ENCODE measurements around the gene ICE1. TPM values are rescaled to one million over a fixed set of nuclear protein-coding genes. Genes with fewer than 3 reads are reported as not detected.

Gene ICE1
- polyA plus RNA-seq, 1 experiment: 23.4 TPM

DNA sequence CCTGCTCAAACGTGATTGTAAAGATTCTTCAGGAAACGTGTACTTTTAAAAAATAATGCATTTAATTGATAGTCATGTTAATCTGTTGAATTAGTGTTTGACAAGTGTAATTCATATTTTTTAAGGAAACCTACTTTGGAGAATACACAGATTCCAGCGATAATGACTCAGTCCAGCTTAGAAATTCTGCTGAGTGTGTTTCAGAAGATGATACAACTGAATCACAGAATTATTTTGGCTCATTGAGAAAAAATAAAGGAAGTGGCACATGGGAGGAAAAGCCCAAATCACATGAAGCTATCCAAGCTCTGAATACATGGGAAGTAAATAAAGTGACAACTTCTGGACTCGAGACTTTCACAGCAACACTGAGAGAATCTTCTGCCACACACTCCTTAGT, 37.8 kb downstream of the ICE1 start:
- no peaks in the 10 kb centered on the region for H3K9me3 ChIP-seq (ENCODE audit: control insufficient read depth, insufficient read depth, low read length)
- no peak overlapping the region for H3K27ac ChIP-seq (ENCODE audit: low read depth, low read length)
- no peak overlapping the region for H3K4me3 ChIP-seq (ENCODE audit: low read depth, low read length)
- CTCF ChIA-PET: no interaction called here
- TF ChIP-seq, protein P1, sequence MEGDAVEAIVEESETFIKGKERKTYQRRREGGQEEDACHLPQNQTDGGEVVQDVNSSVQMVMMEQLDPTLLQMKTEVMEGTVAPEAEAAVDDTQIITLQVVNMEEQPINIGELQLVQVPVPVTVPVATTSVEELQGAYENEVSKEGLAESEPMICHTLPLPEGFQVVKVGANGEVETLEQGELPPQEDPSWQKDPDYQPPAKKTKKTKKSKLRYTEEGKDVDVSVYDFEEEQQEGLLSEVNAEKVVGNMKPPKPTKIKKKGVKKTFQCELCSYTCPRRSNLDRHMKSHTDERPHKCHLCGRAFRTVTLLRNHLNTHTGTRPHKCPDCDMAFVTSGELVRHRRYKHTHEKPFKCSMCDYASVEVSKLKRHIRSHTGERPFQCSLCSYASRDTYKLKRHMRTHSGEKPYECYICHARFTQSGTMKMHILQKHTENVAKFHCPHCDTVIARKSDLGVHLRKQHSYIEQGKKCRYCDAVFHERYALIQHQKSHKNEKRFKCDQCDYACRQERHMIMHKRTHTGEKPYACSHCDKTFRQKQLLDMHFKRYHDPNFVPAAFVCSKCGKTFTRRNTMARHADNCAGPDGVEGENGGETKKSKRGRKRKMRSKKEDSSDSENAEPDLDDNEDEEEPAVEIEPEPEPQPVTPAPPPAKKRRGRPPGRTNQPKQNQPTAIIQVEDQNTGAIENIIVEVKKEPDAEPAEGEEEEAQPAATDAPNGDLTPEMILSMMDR (IDR thresholded peaks at IDR 0.05; ENCODE audit: low read depth, low read length): no peak
- no peak for DNase-seq (ENCODE audit: low read depth, low spot score)
- H3K27me3 ChIP-seq (ENCODE audit: control insufficient read depth, insufficient read depth, low read length): no peaks in the 10 kb centered on the region
- POLR2A ChIA-PET: no interaction called here

DNA sequence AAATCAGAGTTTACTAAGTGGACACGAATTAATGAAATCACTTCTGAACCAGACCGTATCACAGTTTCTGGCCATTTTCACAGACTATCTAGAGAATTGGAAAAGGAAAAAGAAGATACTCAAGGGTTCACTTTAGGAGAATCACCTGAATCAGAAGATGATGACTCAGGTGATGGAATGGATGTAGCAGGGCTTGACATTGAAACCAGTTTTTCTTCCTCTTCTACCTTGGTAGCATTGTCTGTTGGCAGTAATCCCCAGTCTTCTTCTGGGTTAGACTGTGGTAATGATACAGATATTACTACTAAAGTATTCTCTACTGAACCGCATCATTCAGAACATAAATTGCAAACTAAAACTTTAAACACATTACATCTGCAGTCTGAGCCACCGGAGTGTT, 38.5 kb downstream of the ICE1 start:
- POLR2A ChIA-PET: no interaction called here
- no peak overlapping the region for H3K27ac ChIP-seq (ENCODE audit: low read depth, low read length)
- no peaks in the 10 kb centered on the region for H3K9me3 ChIP-seq (ENCODE audit: control insufficient read depth, insufficient read depth, low read length)
- H3K4me3 ChIP-seq (ENCODE audit: low read depth, low read length): no peak overlapping the region
- CTCF ChIA-PET: no interaction called here
- H3K27me3 ChIP-seq (ENCODE audit: control insufficient read depth, insufficient read depth, low read length): no peaks in the 10 kb centered on the region
- TF ChIP-seq, protein P1 (IDR thresholded peaks at IDR 0.05; ENCODE audit: low read depth, low read length): no peak
- no peak for DNase-seq (ENCODE audit: low read depth, low spot score)

DNA sequence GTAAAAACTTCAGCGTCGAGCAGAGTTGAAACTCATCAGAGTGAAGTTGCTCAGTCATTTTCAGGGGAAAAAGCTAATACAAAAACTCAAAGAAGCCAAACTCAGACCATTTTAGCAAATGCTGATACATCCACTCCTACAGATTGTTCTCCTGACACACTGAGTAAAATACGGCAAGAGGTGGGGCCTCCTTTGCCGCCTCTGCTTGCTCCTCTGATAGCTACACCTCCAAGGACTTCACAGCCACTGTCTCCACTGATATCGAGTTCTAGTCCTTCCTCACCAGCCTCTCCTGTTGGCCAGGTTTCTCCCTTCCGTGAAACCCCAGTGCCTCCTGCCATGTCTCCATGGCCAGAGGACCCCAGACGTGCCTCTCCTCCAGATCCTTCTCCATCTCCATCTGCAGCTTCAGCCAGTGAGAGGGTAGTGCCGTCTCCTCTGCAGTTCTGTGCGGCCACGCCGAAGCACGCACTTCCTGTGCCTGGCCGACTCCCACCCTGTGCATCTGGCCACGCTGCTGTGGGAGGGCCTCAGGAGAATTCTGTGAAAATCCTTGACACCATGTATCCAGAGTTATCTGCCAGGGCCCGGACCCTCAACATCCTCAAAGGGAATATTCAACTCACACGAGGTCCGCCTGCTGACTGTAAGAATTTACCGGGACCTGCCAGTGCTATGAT, 41.7 kb downstream of the ICE1 start:
- H3K27ac ChIP-seq (ENCODE audit: low read depth, low read length): no peak overlapping the region
- TF ChIP-seq, protein P1 (IDR thresholded peaks at IDR 0.05; ENCODE audit: low read depth, low read length): no peak
- no peak overlapping the region for H3K4me3 ChIP-seq (ENCODE audit: low read depth, low read length)
- POLR2A ChIA-PET: no interaction called here
- CTCF ChIA-PET: no interaction called here
- H3K9me3 ChIP-seq (ENCODE audit: control insufficient read depth, insufficient read depth, low read length): no peaks in the 10 kb centered on the region
- no peak for DNase-seq (ENCODE audit: low read depth, low spot score)
- no peaks in the 10 kb centered on the region for H3K27me3 ChIP-seq (ENCODE audit: control insufficient read depth, insufficient read depth, low read length)

DNA sequence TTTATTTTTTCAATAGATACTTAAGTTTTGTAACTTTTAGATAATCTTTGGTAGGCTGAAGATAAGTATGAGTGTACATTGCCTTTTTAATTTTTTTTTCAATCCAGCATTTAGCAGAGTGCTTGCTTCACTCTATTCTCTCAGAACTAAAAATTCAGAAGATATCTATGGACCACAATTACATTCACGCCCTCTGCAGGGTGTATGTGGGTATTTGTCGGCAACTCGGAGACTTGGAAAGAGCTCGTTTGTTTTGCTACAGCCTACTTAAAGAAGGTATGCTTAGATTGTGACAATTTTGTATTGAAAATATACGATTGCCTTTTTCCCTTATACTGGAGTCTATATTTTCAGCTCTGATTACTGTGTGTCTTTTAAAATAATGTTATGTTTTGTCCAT, 43.8 kb downstream of the ICE1 start:
- H3K4me3 ChIP-seq (ENCODE audit: low read depth, low read length): no peak overlapping the region
- POLR2A ChIA-PET: no interaction called here
- CTCF ChIA-PET: no interaction called here
- H3K27ac ChIP-seq (ENCODE audit: low read depth, low read length): no peak overlapping the region
- no peaks in the 10 kb centered on the region for H3K9me3 ChIP-seq (ENCODE audit: control insufficient read depth, insufficient read depth, low read length)
- TF ChIP-seq, protein P1 (IDR thresholded peaks at IDR 0.05; ENCODE audit: low read depth, low read length): no peak
- no peaks in the 10 kb centered on the region for H3K27me3 ChIP-seq (ENCODE audit: control insufficient read depth, insufficient read depth, low read length)
- DNase-seq (ENCODE audit: low read depth, low spot score): no peak

DNA sequence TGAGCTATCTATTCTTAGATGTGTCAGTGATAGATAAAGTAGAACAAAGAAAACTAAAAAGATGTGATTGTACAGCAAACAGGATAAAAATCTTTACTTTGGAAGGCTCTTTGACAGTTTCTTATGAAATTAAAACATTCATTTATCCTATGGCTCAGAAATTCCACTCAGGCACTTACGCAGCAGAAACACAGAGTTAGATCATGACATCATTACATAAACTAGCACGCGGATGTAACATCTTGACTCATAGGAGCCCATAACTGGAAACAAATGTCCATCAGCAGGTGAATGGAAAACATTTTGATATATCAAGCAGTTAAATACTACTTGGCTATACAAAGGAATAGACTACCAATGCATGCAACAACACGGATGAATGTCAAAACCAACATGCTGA, 45.3 kb downstream of the ICE1 start:
- CTCF ChIA-PET: no interaction called here
- POLR2A ChIA-PET: no interaction called here
- H3K4me3 ChIP-seq (ENCODE audit: low read depth, low read length): no peak overlapping the region
- no peak overlapping the region for H3K27ac ChIP-seq (ENCODE audit: low read depth, low read length)
- no peak for DNase-seq (ENCODE audit: low read depth, low spot score)
- H3K9me3 ChIP-seq (ENCODE audit: control insufficient read depth, insufficient read depth, low read length): no peaks in the 10 kb centered on the region
- no peaks in the 10 kb centered on the region for H3K27me3 ChIP-seq (ENCODE audit: control insufficient read depth, insufficient read depth, low read length)
- TF ChIP-seq, protein P1 (IDR thresholded peaks at IDR 0.05; ENCODE audit: low read depth, low read length): no peak

Measured in AG04450 (cell line).